Keratinocyte (primary cell): ENCODE measurements around the gene ATXN2.

Experiments
- EZH2 ChIP-seq: IDR thresholded peaks from one replicate; pipeline ENCODE4 v1.6.1; 2012; ENCODE audit warnings: inconsistent platforms, mild to moderate bottlenecking, low read length, moderate library complexity
- TF ChIP-seq, protein P1 (sequence below), 3 experiments: IDR thresholded peaks in 1 of 3; conservative IDR thresholded peaks in 1 of 3; optimal IDR thresholded peaks in 1 of 3; 2 replicates in 2 of 3; 3 replicates in 1 of 3; pipeline versions ENCODE3 to v1.5.1; 2011; ENCODE audit warnings: low read length in 3 of 3, mild to moderate bottlenecking in 3 of 3, moderate library complexity in 2 of 3, control low read depth in 1 of 3, inconsistent platforms in 1 of 3; ENCODE audit not compliant: insufficient read depth in 2 of 3; ENCODE audit errors: extremely low read depth in 1 of 3

DNA sequence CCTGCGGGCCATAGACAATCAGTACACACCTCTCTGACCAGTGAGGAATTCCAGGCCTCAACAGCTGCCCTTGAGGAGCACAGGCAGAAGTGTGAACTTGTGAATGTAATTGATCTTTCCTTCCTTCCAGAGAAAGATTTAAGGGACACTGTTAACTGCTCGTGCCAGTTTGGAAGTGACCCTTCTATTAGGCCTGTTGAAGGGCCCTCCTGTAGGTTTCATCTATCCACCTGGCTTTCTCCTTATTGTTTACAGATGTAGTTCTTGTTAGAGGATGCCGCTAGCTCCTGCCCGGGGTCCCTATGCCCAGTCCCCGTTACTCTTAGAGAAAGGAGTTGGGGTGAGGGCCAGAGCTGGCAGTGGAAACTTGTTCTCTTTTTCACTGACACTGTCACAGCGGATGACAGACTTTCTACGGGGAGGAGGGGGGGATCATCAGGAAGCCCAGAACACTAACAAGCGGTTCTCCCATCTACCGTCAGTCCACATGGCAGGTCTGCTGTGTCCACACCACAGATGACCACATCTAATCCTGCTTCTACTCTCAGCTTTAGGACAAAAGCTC, 150.8 kb downstream of the ATXN2 start:
- TF ChIP-seq, protein P1, sequence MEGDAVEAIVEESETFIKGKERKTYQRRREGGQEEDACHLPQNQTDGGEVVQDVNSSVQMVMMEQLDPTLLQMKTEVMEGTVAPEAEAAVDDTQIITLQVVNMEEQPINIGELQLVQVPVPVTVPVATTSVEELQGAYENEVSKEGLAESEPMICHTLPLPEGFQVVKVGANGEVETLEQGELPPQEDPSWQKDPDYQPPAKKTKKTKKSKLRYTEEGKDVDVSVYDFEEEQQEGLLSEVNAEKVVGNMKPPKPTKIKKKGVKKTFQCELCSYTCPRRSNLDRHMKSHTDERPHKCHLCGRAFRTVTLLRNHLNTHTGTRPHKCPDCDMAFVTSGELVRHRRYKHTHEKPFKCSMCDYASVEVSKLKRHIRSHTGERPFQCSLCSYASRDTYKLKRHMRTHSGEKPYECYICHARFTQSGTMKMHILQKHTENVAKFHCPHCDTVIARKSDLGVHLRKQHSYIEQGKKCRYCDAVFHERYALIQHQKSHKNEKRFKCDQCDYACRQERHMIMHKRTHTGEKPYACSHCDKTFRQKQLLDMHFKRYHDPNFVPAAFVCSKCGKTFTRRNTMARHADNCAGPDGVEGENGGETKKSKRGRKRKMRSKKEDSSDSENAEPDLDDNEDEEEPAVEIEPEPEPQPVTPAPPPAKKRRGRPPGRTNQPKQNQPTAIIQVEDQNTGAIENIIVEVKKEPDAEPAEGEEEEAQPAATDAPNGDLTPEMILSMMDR (optimal IDR thresholded peaks at IDR 0.05 in 1 of 3, IDR thresholded peaks at IDR 0.05 in 1 of 3, conservative IDR thresholded peaks at IDR 0.05 in 1 of 3; ENCODE audit: extremely low read depth in 1 of 3, insufficient read depth in 2 of 3, low read length in 3 of 3) = no peak
- TF ChIP-seq EZH2 = no peak
